Keratinocyte (primary cell): ENCODE results near the gene OCIAD1.

ENCODE experiments used
- CTCF ChIP-seq, 3 experiments: IDR thresholded peaks in 1 of 3; conservative IDR thresholded peaks in 1 of 3; optimal IDR thresholded peaks in 1 of 3; 2 replicates in 2 of 3; 3 replicates in 1 of 3; pipeline versions ENCODE3 to v1.5.1; 2011; ENCODE audit warnings: low read length in 3 of 3, mild to moderate bottlenecking in 3 of 3, moderate library complexity in 2 of 3, control low read depth in 1 of 3, inconsistent platforms in 1 of 3; ENCODE audit not compliant: insufficient read depth in 2 of 3; ENCODE audit errors: extremely low read depth in 1 of 3
- EZH2 ChIP-seq: IDR thresholded peaks from one replicate; pipeline ENCODE4 v1.6.1; 2012; ENCODE audit warnings: inconsistent platforms, mild to moderate bottlenecking, low read length, moderate library complexity

DNA sequence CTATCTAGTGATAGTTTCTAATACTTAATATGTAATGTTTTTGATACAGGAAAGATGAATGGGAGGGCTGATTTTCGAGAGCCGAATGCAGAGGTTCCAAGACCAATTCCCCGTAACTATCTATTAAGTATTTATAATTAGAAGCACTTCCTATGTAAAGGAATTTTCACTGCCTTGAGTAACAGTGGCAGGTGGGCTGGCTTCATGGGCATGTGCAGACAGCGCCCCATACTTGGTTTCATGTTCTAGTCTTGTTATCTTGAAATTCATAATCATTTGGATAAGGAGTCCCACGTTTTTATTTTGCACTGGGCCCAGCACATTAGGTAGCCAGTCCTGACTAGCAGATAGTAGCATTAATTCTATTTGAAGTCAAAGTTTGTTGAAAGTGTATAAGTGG, 1.7 kb downstream of the OCIAD1 start:
- TF ChIP-seq CTCF (optimal IDR thresholded peaks at IDR 0.05 in 1 of 3, IDR thresholded peaks at IDR 0.05 in 1 of 3, conservative IDR thresholded peaks at IDR 0.05 in 1 of 3; ENCODE audit: extremely low read depth in 1 of 3, insufficient read depth in 2 of 3, low read length in 3 of 3) (no peak), EZH2 (no peak)
